ENCODE data around the gene PGLYRP3.

- TF ChIP-seq POLR2AphosphoS5 (IDR thresholded peaks at IDR 0.05) (no peak), EP300 (IDR thresholded peaks at IDR 0.05) (no peak), POLR2A (IDR thresholded peaks at IDR 0.05) (no peak)
Observed at GRCh38 chr1:153253693-153254092, 59.1 kb downstream of the PGLYRP3 start.
